ENCODE data around the gene SEC24C. TPM values are rescaled to one million over a fixed set of nuclear protein-coding genes. Genes with fewer than 3 reads are reported as not detected.
"Not testable (repeated sequence)": the region's sequence is repeated elsewhere in the genome, so short reads cannot be mapped to it uniquely, and the experiment has no call there.

Gene SEC24C
- total RNA-seq, 2 experiments from 2014 or later = 53.6 to 87.1 TPM

DNA sequence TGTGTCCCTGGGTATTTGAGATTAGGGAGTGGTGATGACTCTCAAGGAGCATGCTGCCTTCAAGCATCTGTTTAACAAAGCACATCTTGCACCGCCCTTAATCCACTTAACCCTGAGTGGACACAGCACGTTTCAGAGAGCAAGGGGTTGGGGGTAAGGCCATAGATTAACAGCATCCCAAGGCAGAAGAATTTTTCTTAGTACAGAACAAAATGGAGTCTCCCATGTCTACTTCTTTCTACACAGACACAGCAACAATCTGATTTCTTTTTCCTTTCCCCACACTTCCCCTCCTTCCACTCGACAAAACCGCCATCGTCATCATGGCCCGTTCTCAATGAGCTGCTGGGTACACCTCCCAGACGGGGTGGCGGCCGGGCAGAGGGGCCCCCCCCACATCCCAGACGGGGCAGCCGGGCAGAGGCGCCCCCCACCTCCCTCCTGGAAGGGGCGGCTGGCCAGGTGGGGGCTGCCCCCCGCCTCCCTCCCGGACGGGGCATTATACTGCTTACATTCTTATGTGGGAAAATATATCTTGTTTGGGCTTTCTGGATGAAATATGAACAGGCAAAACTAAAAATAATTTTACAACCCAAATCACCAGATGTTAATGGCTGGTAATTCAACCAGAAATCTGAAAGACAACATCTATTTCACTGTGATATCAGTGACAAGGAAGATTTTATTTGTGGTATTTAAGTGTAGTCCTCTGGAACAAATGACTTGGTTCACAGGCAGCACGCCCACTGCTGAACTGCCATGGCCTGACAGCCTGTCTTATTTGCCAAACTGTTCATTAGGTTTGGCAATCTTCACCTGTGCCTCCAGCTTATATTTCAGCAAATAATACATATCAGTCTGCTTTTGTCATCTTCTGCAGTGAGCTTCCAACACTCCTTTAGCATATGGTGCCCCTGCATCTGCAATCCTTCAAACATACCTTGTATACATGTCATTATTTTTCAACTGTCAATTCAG, 28.7 kb upstream of the SEC24C start:
- BruUV-seq (replicated peaks); H3K79me2 ChIP-seq (ENCODE audit: insufficient read depth, low read depth, low read length); CTCF ChIA-PET (ENCODE audit: unreplicated experiment); H3K4me3 ChIP-seq (ENCODE audit: low read depth, low read length, poor library complexity, severe bottlenecking); DNase-seq (ENCODE audit: low spot score); intact Hi-C loops (cut with micrococcal nuclease; ENCODE audit: unreplicated experiment); H3K27ac ChIP-seq (ENCODE audit: low read depth, low read length, poor library complexity, severe bottlenecking); H4K20me1 ChIP-seq (ENCODE audit: insufficient read depth, low read length); POLR2A ChIA-PET; H3K4me2 ChIP-seq (ENCODE audit: low read length); H3K9me2 ChIP-seq (ENCODE audit: insufficient read depth, low read length); H2AFZ ChIP-seq (ENCODE audit: low read length); H3K9me3 ChIP-seq (ENCODE audit: low read length): not testable (repeated sequence)
- peaks cover 53% of the 10 kb centered on the region for H3K36me3 ChIP-seq (ENCODE audit: insufficient read depth, low read length)
- H3K4me1 ChIP-seq (ENCODE audit: insufficient read depth, low read length, poor library complexity, severe bottlenecking) = peaks cover 18% of the 10 kb centered on the region

DNA sequence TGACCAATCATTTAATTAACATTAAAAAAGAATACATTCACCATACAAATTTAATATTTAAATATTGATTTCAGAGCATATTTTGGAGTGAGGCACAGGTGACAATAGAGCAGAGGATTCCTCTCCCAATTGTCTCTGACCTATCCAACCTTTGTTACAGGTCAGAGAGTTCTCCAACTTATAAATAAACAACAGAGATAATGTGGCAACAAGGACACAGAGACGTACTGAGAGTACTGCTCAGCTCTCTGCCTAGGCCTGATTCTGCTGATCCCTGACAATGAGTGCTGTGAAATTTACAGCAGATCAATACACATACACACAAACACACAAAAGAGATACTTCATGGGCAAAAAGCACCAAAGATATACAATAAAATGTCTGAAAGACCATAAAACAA, 27.9 kb upstream of the SEC24C start:
- H3K4me3 ChIP-seq (ENCODE audit: low read depth, low read length, poor library complexity, severe bottlenecking) = no peak overlapping the region
- H3K79me2 ChIP-seq (ENCODE audit: insufficient read depth, low read depth, low read length) = no peaks in the 10 kb centered on the region
- CTCF ChIA-PET (ENCODE audit: unreplicated experiment) = no interaction called here
- POLR2A ChIA-PET = no interaction called here
- no peak overlapping the region for H3K4me2 ChIP-seq (ENCODE audit: low read length)
- peaks cover 18% of the 10 kb centered on the region for H3K4me1 ChIP-seq (ENCODE audit: insufficient read depth, low read length, poor library complexity, severe bottlenecking)
- no peak overlapping the region for H3K27ac ChIP-seq (ENCODE audit: low read depth, low read length, poor library complexity, severe bottlenecking)
- no peaks in the 10 kb centered on the region for H3K9me3 ChIP-seq (ENCODE audit: low read length)
- no peak for DNase-seq (ENCODE audit: low spot score)
- BruUV-seq (replicated peaks) = no TSS peak
- no peak overlapping the region for H2AFZ ChIP-seq (ENCODE audit: low read length)
- H4K20me1 ChIP-seq (ENCODE audit: insufficient read depth, low read length) = no peaks in the 10 kb centered on the region
- intact Hi-C loops (cut with micrococcal nuclease; ENCODE audit: unreplicated experiment) = no loop called here
- TF ChIP-seq EZH2phosphoT487 (IDR thresholded peaks at IDR 0.05; ENCODE audit: borderline replicate concordance, low read depth, low read length) = no peak
- TF ChIP-seq, protein P1, sequence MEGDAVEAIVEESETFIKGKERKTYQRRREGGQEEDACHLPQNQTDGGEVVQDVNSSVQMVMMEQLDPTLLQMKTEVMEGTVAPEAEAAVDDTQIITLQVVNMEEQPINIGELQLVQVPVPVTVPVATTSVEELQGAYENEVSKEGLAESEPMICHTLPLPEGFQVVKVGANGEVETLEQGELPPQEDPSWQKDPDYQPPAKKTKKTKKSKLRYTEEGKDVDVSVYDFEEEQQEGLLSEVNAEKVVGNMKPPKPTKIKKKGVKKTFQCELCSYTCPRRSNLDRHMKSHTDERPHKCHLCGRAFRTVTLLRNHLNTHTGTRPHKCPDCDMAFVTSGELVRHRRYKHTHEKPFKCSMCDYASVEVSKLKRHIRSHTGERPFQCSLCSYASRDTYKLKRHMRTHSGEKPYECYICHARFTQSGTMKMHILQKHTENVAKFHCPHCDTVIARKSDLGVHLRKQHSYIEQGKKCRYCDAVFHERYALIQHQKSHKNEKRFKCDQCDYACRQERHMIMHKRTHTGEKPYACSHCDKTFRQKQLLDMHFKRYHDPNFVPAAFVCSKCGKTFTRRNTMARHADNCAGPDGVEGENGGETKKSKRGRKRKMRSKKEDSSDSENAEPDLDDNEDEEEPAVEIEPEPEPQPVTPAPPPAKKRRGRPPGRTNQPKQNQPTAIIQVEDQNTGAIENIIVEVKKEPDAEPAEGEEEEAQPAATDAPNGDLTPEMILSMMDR (conservative IDR thresholded peaks at IDR 0.05; ENCODE audit: low read length) = no peak
- peaks cover 61% of the 10 kb centered on the region for H3K36me3 ChIP-seq (ENCODE audit: insufficient read depth, low read length)
- no peaks in the 10 kb centered on the region for H3K9me2 ChIP-seq (ENCODE audit: insufficient read depth, low read length)

DNA sequence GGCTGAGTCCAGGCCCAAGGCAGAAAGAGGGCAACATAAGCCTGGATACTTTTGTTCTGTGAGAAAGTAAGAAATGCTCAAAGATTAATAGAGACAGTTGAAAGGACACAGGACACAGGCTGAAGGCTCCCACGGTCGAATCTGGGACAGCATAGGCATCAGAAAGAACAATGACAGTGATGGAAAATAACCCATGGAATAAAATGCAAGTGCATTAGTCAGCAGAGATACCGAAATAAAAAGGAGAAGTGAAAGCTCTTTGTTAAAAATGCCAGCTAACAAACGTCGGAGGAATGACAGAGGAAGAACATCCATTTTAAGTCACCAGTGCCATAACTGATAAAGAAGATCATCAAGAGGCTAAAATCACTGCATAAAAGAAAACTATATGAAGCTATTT, 26.6 kb upstream of the SEC24C start:
- POLR2A ChIA-PET = interaction anchor here (0.6 to 1.3 kb wide), 3 partner anchors 12 to 20 kb away, joined by 3 to 4 read pairs (median 4); no protein-coding TSS in a partner anchor
- TF ChIP-seq, protein P1 (conservative IDR thresholded peaks at IDR 0.05; ENCODE audit: low read length) = no peak
- H3K9me3 ChIP-seq (ENCODE audit: low read length) = no peaks in the 10 kb centered on the region
- H3K27ac ChIP-seq (ENCODE audit: low read depth, low read length, poor library complexity, severe bottlenecking) = peak overlapping the region; percentile 1
- H3K4me1 ChIP-seq (ENCODE audit: insufficient read depth, low read length, poor library complexity, severe bottlenecking) = peaks cover 18% of the 10 kb centered on the region
- intact Hi-C loops (cut with micrococcal nuclease; ENCODE audit: unreplicated experiment) = no loop called here
- peak; percentile 51 for DNase-seq (ENCODE audit: low spot score)
- H3K9me2 ChIP-seq (ENCODE audit: insufficient read depth, low read length) = no peaks in the 10 kb centered on the region
- no TSS peak for BruUV-seq (replicated peaks)
- H3K79me2 ChIP-seq (ENCODE audit: insufficient read depth, low read depth, low read length) = no peaks in the 10 kb centered on the region
- CTCF ChIA-PET (ENCODE audit: unreplicated experiment) = no interaction called here
- no peaks in the 10 kb centered on the region for H4K20me1 ChIP-seq (ENCODE audit: insufficient read depth, low read length)
- H2AFZ ChIP-seq (ENCODE audit: low read length) = no peak overlapping the region
- H3K36me3 ChIP-seq (ENCODE audit: insufficient read depth, low read length) = peaks cover 73% of the 10 kb centered on the region
- H3K4me2 ChIP-seq (ENCODE audit: low read length) = peak overlapping the region; percentile 33
- H3K4me3 ChIP-seq (ENCODE audit: low read depth, low read length, poor library complexity, severe bottlenecking) = no peak overlapping the region

DNA sequence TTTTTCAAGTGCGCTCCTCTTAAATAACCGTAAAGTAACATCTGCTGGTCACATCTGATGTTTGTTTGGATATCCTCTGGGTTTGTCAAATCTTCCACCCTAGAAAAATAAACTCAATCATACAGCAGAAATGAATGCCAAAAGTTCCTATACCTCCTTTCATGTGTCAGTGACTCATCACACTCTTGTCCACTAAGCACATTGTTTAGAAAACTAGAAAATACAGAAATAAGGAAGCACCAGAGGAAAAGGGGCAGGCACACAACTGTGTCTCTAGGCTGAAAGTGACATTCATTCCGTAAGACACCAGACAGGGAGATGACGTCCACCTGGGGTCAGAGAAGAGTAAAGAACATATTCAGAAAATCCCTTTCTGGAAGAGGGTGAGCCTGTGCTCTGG, 23.6 kb upstream of the SEC24C start:
- H3K79me2 ChIP-seq (ENCODE audit: insufficient read depth, low read depth, low read length); BruUV-seq (replicated peaks); H3K4me3 ChIP-seq (ENCODE audit: low read depth, low read length, poor library complexity, severe bottlenecking); CTCF ChIA-PET (ENCODE audit: unreplicated experiment); H3K27ac ChIP-seq (ENCODE audit: low read depth, low read length, poor library complexity, severe bottlenecking); H3K9me2 ChIP-seq (ENCODE audit: insufficient read depth, low read length); DNase-seq (ENCODE audit: low spot score); H3K9me3 ChIP-seq (ENCODE audit: low read length); intact Hi-C loops (cut with micrococcal nuclease; ENCODE audit: unreplicated experiment); H3K4me2 ChIP-seq (ENCODE audit: low read length); H2AFZ ChIP-seq (ENCODE audit: low read length); POLR2A ChIA-PET; H4K20me1 ChIP-seq (ENCODE audit: insufficient read depth, low read length): not testable (repeated sequence)
- Histone ChIP-seq H3K4me1 (ENCODE audit: insufficient read depth, low read length, poor library complexity, severe bottlenecking) (peaks cover 18% of the 10 kb centered on the region), H3K36me3 (ENCODE audit: insufficient read depth, low read length) (peaks cover 94% of the 10 kb centered on the region)
